ENCODE results near the gene NLGN1.
A peak's percentile ranks its signal among the peaks of the same experiment; 100 is the strongest.

NLGN1 gene

GRCh38 chr3:174002543-174002942 lies 605.0 kb downstream of the NLGN1 start:
- peak in 1 of 2 experiments; percentile 39 for DNase-seq

- no peak for DNase-seq
These were observed 613.4 kb downstream of the NLGN1 start for GRCh38 chr3:174010907-174011306.

GRCh38 chr3:174016186-174016585 lies 618.6 kb downstream of the NLGN1 start:
- no peak for DNase-seq

GRCh38 chr3:174020156-174020555 lies 622.6 kb downstream of the NLGN1 start:
- no peak for DNase-seq

- no peak for DNase-seq
These were observed 625.9 kb downstream of the NLGN1 start for GRCh38 chr3:174023421-174023820.

- DNase-seq = no peak
These were observed 631.1 kb downstream of the NLGN1 start for GRCh38 chr3:174028673-174029072.

GRCh38 chr3:174035328-174035886 lies 637.9 kb downstream of the NLGN1 start:
- no peak for DNase-seq

GRCh38 chr3:174046311-174046710 lies 648.8 kb downstream of the NLGN1 start:
- DNase-seq = no peak

GRCh38 chr3:174049472-174049871 lies 651.9 kb downstream of the NLGN1 start:
- DNase-seq = no peak

- DNase-seq = no peak
These were observed 653.6 kb downstream of the NLGN1 start for GRCh38 chr3:174051191-174051590.

GRCh38 chr3:174058804-174059203 lies 661.3 kb downstream of the NLGN1 start:
- DNase-seq = no peak

GRCh38 chr3:174060431-174060830 lies 662.9 kb downstream of the NLGN1 start:
- DNase-seq = no peak

GRCh38 chr3:174061162-174061561 lies 663.6 kb downstream of the NLGN1 start:
- DNase-seq = no peak

- no peak for DNase-seq
These were observed 664.2 kb downstream of the NLGN1 start for GRCh38 chr3:174061731-174062130.

GRCh38 chr3:174062923-174063322 lies 665.4 kb downstream of the NLGN1 start:
- DNase-seq = no peak

- DNase-seq = no peak
These were observed 670.5 kb downstream of the NLGN1 start for GRCh38 chr3:174068035-174068434.

- no peak for DNase-seq
These were observed 675.1 kb downstream of the NLGN1 start for GRCh38 chr3:174072675-174073074.

- no peak for DNase-seq
These were observed 686.2 kb downstream of the NLGN1 start for GRCh38 chr3:174083706-174084105.

GRCh38 chr3:174089592-174089991 lies 692.0 kb downstream of the NLGN1 start:
- DNase-seq = no peak

GRCh38 chr3:174094669-174095068 lies 697.1 kb downstream of the NLGN1 start:
- DNase-seq = no peak

- DNase-seq = no peak
These were observed 700.1 kb downstream of the NLGN1 start for GRCh38 chr3:174097686-174098085.

GRCh38 chr3:174098746-174099145 lies 701.2 kb downstream of the NLGN1 start:
- no peak for DNase-seq

GRCh38 chr3:174099724-174100123 lies 702.2 kb downstream of the NLGN1 start:
- no peak for DNase-seq

- no peak for DNase-seq
These were observed 703.2 kb downstream of the NLGN1 start for GRCh38 chr3:174100744-174101143.

GRCh38 chr3:174101244-174101643 lies 703.7 kb downstream of the NLGN1 start:
- DNase-seq = no peak

GRCh38 chr3:174102274-174102673 lies 704.7 kb downstream of the NLGN1 start:
- no peak for DNase-seq

All from NCI-H526 (cell line).